HepG2 (cell line): ENCODE measurements around the gene PAN3. TPM values are rescaled to one million over a fixed set of nuclear protein-coding genes. Genes with fewer than 3 reads are reported as not detected.

Source experiments
- ATAC-seq: fragments of 200-7000 bp; cut with Tn5 transposase; 3 replicates; pipeline ENCODE4 v1.9.1; 2020; ENCODE audit warnings: mild to moderate bottlenecking, moderate library complexity
- BruUV-seq: library from RNA; stranded (reverse); fragments of 400-500 nt; replicated peaks from 2 replicates; lab custom pipeline; 2021; lab: Mats Ljungman, UMichigan
- CTCF ChIA-PET: fragments of 300-600 bp; formaldehyde crosslinking; extraction: SDS; loops from one replicate; lab custom pipeline; 2021; ENCODE audit warnings: low total read pairs, inconsistent platforms, low intra/inter-chr PET ratio; lab: Yijun Ruan, JAX
- POLR2A ChIA-PET: fragments of 350-600 bp; sonication (Branson Sonifier 250); formaldehyde crosslinking; loops from one replicate; lab custom pipeline; 2020; ENCODE audit warnings: antibody characterized with exemption, inconsistent platforms; lab: Yijun Ruan, JAX
- DNase-seq: peaks from one replicate; pipeline ENCODE4 v3.0.0-alpha.2; 2015; ENCODE audit warnings: low spot score
- FAIRE-seq: peaks from 3 replicates; lab custom pipeline; 2011; peaks lifted over from hg19 to GRCh38; lab: Jason Lieb, UNC
- H2AFZ ChIP-seq: one replicate; pipeline ENCODE4 v1.6.1; 2011; ENCODE audit warnings: low read length, inconsistent platforms
- H3K27ac ChIP-seq: fragments of 300-600 bp; 3 replicates; pipeline ENCODE4 v1.8.0; 2011; ENCODE audit warnings: mixed run types, mild to moderate bottlenecking, mixed read lengths, low read length, inconsistent platforms; ENCODE audit not compliant: insufficient read depth; ENCODE audit errors: extremely low read length
- H3K27me3 ChIP-seq, 2 experiments: fragments of 200-600 bp in 1 of 2; 2 replicates in 1 of 2; 3 replicates in 1 of 2; pipeline versions ENCODE4 v1.6.0 to v1.8.0; 2011; ENCODE audit warnings: low read length in 2 of 2, mild to moderate bottlenecking in 2 of 2, moderate library complexity in 2 of 2, inconsistent platforms in 1 of 2; ENCODE audit not compliant: insufficient read depth in 2 of 2, control insufficient read depth in 1 of 2
- H3K36me3 ChIP-seq, 2 experiments: fragments of 200-600 bp in 1 of 2; replicated peaks in 1 of 2; 2 replicates in 1 of 2; 3 replicates in 1 of 2; pipeline versions ENCODE4 v1.5.1 to v1.8.0; 2011; ENCODE audit warnings: low read length in 2 of 2, inconsistent platforms in 1 of 2; ENCODE audit not compliant: insufficient read depth in 2 of 2, control insufficient read depth in 1 of 2
- H3K4me1 ChIP-seq: 2 replicates; pipeline ENCODE4 v1.5.1; 2012; ENCODE audit warnings: low read length, inconsistent platforms; ENCODE audit not compliant: insufficient read depth
- H3K4me2 ChIP-seq: 2 replicates; pipeline ENCODE4 v1.6.0; 2011; ENCODE audit warnings: low read depth, low read length, inconsistent platforms
- H3K4me3 ChIP-seq, 3 experiments: fragments of 200-600 bp in 1 of 3; sonication (generic), shearing (Covaris generic) in 1 of 3; replicated peaks in 1 of 3; 2 replicates each; pipeline ENCODE4 v1.5.1; 2011 to 2016; ENCODE audit warnings: low read length in 3 of 3, inconsistent platforms in 2 of 3, low read depth in 2 of 3, mild to moderate bottlenecking in 2 of 3, control low read depth in 1 of 3, mixed read lengths in 1 of 3; ENCODE audit not compliant: insufficient read depth in 1 of 3
- H3K79me2 ChIP-seq: one replicate; pipeline ENCODE4 v1.6.1; 2011; ENCODE audit warnings: low read length, inconsistent platforms; ENCODE audit not compliant: insufficient read depth
- H3K9ac ChIP-seq: 2 replicates; pipeline ENCODE4 v1.6.0; 2011; ENCODE audit warnings: mild to moderate bottlenecking, low read depth, low read length, inconsistent platforms; ENCODE audit not compliant: insufficient read depth
- H3K9me3 ChIP-seq: 2 replicates; pipeline ENCODE4 v1.5.1; 2012; ENCODE audit warnings: mild to moderate bottlenecking, low read length
- H4K20me1 ChIP-seq: 2 replicates; pipeline ENCODE4 v1.6.0; 2011; ENCODE audit warnings: inconsistent platforms, mild to moderate bottlenecking, low read length, moderate library complexity; ENCODE audit not compliant: insufficient read depth
- FOXC1 ChIP-seq: sonication (generic); formaldehyde crosslinking; IDR thresholded peaks from 2 replicates; pipeline ENCODE4 v1.8.0; 2022; ENCODE audit warnings: mild to moderate bottlenecking, missing genetic modification reagents, borderline replicate concordance
- HIVEP1 ChIP-seq: sonication (generic); formaldehyde crosslinking; IDR thresholded peaks from 2 replicates; pipeline ENCODE4 v1.4.0; 2020; ENCODE audit warnings: mild to moderate bottlenecking, missing genetic modification reagents
- KDM6A ChIP-seq: IDR thresholded peaks from 2 replicates; pipeline ENCODE4 v1.6.1; 2016; ENCODE audit warnings: low read depth
- MYPOP ChIP-seq: sonication (generic); formaldehyde crosslinking; IDR thresholded peaks from 2 replicates; pipeline ENCODE4 v1.8.1; 2023; ENCODE audit warnings: mild to moderate bottlenecking, moderate library complexity, missing genetic modification reagents
- SIN3A ChIP-seq: IDR thresholded peaks from 2 replicates; pipeline ENCODE4 v1.6.1; 2011; ENCODE audit warnings: low read depth, mild to moderate bottlenecking, control low read depth, low read length, borderline replicate concordance
- STAT5B ChIP-seq: sonication (generic); formaldehyde crosslinking; IDR thresholded peaks from 2 replicates; pipeline ENCODE4 v1.4.0; 2020; ENCODE audit warnings: missing genetic modification reagents
- ZMAT3 ChIP-seq: sonication (generic); formaldehyde crosslinking; conservative IDR thresholded peaks from 2 replicates; pipeline ENCODE4 v1.7.0; 2021; ENCODE audit warnings: missing genetic modification reagents
- ZNF619 ChIP-seq: sonication (generic); formaldehyde crosslinking; IDR thresholded peaks from 2 replicates; pipeline ENCODE4 v1.4.0; 2020; ENCODE audit warnings: mild to moderate bottlenecking, missing genetic modification reagents
- WGBS: methylation state at CpG from one replicate; pipeline ENCODE4 v1.1.6; 2017; ENCODE audit warnings: low lambda C conversion rate; 5-methylcytosine and 5-hydroxymethylcytosine counted together
- in situ Hi-C: cut with HindIII; loops from 2 replicates; pipeline ENCODE4 v1.10.0; 2017; ENCODE audit warnings: low pct_unique_long_range_greater_than_20kb; ENCODE audit not compliant: extremely low pct_ligation_motif_present
- intact Hi-C: fragments of 100-400 bp; cut with micrococcal nuclease; formaldehyde crosslinking; loops from one replicate; pipeline ENCODE4 v1.10.0; 2022; ENCODE audit not compliant: unreplicated experiment
- polyA plus RNA-seq, 8 experiments: library from polyadenylated mRNA; depleted of rRNA in 3 of 8; stranded (reverse) in 7 of 8; unstranded in 1 of 8; fragments of >200 nt; fragmentation: Illumina TruSeq in 4 of 8; extraction: Trizol in 4 of 8; gene quantifications; 2 replicates each; pipeline versions ENCODE4 v1.2.1 to v1.2.3, GENCODE V29; 2011 to 2016; ENCODE audit warnings: low read depth in 4 of 8, missing spikeins in 1 of 8, mixed read lengths in 1 of 8; ENCODE audit not compliant: insufficient read depth in 1 of 8
- total RNA-seq, 5 experiments: library from RNA; depleted of rRNA; stranded (reverse); fragments of >200 nt; fragmentation: Illumina TruSeq; extraction: Trizol; gene quantifications; 2 replicates each; pipeline ENCODE4 v1.2.3, GENCODE V29; 2016; ENCODE audit warnings: low read depth in 1 of 5
- TF ChIP-seq, protein P1 (sequence below): sonication (generic); formaldehyde crosslinking; IDR thresholded peaks from 2 replicates; pipeline ENCODE4 v1.8.0; 2022; ENCODE audit warnings: mild to moderate bottlenecking, missing genetic modification reagents, borderline replicate concordance
- TF ChIP-seq, protein P2 (sequence below): sonication (generic); formaldehyde crosslinking; IDR thresholded peaks from 2 replicates; pipeline ENCODE4 v1.4.0; 2020; ENCODE audit warnings: missing genetic modification reagents, mild to moderate bottlenecking, borderline replicate concordance
- TF ChIP-seq, protein P3 (sequence below): sonication (generic); formaldehyde crosslinking; IDR thresholded peaks from 2 replicates; pipeline ENCODE4 v1.5.1; 2020; ENCODE audit warnings: missing genetic modification reagents, mild to moderate bottlenecking, borderline replicate concordance
- TF ChIP-seq, protein P4 (sequence below): sonication (generic); formaldehyde crosslinking; IDR thresholded peaks from 2 replicates; pipeline ENCODE4 v1.4.0; 2020; ENCODE audit warnings: mild to moderate bottlenecking, missing genetic modification reagents

Gene PAN3
- total and polyA plus RNA-seq, 2 of the 13 experiments (the other 11 are each of a cell fraction or from before 2014, with no cell fraction given), result 9.7 to 10.6 TPM

DNA sequence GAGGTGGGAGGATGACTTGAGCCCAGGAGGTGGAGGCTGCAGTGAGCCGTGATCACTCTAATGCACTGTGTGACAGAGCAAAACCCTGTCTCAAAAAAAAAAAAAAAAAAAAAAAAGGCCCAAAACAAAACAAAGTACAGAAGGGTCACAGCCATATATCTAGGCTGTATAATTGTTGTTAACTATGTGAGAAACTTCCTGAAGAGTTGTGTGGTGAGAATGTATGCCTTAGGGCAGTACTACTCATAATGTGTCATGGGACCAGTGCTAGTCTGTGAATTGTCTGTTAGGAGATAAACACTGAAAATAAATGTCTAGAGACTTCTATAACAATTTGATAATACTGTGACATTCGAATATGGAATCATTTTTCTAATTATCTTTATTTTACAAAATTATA lies 43.1 kb downstream of the PAN3 start:
- FAIRE-seq, result no peak
- ChIA-PET CTCF (no interaction called here), POLR2A (no interaction called here)
- no peak overlapping the region for H3K4me3 ChIP-seq
- no peak overlapping the region for H2AFZ ChIP-seq
- no peaks in the 10 kb centered on the region for H3K27me3 ChIP-seq
- no peak overlapping the region for H3K4me2 ChIP-seq
- H3K36me3 ChIP-seq, result peaks cover 0 to 7% of the 10 kb centered on the region in 2 experiments; a peak in 4 of 5 replicates
- no peaks in the 10 kb centered on the region for H3K9me3 ChIP-seq
- no TSS peak for BruUV-seq
- H3K4me1 ChIP-seq, result no peaks in the 10 kb centered on the region
- intact Hi-C loops (no loop called here), in situ Hi-C loops (no loop called here)
- no peaks in the 10 kb centered on the region for H4K20me1 ChIP-seq
- no peak for DNase-seq
- H3K27ac ChIP-seq, result no peak overlapping the region
- H3K79me2 ChIP-seq, result no peaks in the 10 kb centered on the region
- no peak overlapping the region for H3K9ac ChIP-seq
- no peak for ATAC-seq
- WGBS, result 92% methylated on average over 2 of the region's 2 CpGs
- TF ChIP-seq, protein P1, sequence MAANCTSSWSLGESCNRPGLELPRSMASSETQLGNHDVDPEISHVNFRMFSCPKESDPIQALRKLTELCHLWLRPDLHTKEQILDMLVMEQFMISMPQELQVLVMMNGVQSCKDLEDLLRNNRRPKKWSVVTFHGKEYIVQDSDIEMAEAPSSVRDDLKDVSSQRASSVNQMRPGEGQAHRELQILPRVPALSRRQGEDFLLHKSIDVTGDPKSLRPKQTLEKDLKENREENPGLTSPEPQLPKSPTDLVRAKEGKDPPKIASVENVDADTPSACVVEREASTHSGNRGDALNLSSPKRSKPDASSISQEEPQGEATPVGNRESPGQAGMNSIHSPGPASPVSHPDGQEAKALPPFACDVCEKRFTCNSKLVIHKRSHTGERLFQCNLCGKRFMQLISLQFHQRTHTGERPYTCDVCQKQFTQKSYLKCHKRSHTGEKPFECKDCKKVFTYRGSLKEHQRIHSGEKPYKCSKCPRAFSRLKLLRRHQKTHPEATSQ (CRISPR knock-in tag), result no peak
- no peak for TF ChIP-seq KDM6A (CRISPR knock-in tag)
- TF ChIP-seq, protein P2, sequence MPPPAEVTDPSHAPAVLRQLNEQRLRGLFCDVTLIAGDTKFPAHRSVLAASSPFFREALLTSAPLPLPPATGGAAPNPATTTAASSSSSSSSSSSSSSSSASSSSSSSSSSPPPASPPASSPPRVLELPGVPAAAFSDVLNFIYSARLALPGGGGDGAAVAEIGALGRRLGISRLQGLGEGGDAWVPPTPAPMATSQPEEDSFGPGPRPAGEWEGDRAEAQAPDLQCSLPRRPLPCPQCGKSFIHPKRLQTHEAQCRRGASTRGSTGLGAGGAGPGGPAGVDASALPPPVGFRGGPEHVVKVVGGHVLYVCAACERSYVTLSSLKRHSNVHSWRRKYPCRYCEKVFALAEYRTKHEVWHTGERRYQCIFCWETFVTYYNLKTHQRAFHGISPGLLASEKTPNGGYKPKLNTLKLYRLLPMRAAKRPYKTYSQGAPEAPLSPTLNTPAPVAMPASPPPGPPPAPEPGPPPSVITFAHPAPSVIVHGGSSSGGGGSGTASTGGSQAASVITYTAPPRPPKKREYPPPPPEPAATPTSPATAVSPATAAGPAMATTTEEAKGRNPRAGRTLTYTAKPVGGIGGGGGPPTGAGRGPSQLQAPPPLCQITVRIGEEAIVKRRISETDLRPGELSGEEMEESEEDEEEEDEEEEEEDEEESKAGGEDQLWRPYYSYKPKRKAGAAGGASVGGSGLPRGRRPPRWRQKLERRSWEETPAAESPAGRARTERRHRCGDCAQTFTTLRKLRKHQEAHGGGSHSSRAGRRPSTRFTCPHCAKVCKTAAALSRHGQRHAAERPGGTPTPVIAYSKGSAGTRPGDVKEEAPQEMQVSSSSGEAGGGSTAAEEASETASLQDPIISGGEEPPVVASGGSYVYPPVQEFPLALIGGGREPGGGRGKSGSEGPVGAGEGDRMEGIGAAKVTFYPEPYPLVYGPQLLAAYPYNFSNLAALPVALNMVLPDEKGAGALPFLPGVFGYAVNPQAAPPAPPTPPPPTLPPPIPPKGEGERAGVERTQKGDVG, result no peak
- TF ChIP-seq ZNF619 (CRISPR knock-in tag), result no peak
- TF ChIP-seq ZMAT3 (CRISPR knock-in tag), result no peak
- TF ChIP-seq STAT5B (CRISPR knock-in tag), result no peak
- TF ChIP-seq, protein P3, sequence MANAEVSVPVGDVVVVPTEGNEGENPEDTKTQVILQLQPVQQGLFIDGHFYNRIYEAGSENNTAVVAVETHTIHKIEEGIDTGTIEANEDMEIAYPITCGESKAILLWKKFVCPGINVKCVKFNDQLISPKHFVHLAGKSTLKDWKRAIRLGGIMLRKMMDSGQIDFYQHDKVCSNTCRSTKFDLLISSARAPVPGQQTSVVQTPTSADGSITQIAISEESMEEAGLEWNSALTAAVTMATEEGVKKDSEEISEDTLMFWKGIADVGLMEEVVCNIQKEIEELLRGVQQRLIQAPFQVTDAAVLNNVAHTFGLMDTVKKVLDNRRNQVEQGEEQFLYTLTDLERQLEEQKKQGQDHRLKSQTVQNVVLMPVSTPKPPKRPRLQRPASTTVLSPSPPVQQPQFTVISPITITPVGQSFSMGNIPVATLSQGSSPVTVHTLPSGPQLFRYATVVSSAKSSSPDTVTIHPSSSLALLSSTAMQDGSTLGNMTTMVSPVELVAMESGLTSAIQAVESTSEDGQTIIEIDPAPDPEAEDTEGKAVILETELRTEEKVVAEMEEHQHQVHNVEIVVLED (CRISPR knock-in tag), result no peak
- TF ChIP-seq SIN3A, result no peak
- TF ChIP-seq, protein P4, sequence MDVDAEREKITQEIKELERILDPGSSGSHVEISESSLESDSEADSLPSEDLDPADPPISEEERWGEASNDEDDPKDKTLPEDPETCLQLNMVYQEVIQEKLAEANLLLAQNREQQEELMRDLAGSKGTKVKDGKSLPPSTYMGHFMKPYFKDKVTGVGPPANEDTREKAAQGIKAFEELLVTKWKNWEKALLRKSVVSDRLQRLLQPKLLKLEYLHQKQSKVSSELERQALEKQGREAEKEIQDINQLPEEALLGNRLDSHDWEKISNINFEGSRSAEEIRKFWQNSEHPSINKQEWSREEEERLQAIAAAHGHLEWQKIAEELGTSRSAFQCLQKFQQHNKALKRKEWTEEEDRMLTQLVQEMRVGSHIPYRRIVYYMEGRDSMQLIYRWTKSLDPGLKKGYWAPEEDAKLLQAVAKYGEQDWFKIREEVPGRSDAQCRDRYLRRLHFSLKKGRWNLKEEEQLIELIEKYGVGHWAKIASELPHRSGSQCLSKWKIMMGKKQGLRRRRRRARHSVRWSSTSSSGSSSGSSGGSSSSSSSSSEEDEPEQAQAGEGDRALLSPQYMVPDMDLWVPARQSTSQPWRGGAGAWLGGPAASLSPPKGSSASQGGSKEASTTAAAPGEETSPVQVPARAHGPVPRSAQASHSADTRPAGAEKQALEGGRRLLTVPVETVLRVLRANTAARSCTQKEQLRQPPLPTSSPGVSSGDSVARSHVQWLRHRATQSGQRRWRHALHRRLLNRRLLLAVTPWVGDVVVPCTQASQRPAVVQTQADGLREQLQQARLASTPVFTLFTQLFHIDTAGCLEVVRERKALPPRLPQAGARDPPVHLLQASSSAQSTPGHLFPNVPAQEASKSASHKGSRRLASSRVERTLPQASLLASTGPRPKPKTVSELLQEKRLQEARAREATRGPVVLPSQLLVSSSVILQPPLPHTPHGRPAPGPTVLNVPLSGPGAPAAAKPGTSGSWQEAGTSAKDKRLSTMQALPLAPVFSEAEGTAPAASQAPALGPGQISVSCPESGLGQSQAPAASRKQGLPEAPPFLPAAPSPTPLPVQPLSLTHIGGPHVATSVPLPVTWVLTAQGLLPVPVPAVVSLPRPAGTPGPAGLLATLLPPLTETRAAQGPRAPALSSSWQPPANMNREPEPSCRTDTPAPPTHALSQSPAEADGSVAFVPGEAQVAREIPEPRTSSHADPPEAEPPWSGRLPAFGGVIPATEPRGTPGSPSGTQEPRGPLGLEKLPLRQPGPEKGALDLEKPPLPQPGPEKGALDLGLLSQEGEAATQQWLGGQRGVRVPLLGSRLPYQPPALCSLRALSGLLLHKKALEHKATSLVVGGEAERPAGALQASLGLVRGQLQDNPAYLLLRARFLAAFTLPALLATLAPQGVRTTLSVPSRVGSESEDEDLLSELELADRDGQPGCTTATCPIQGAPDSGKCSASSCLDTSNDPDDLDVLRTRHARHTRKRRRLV (CRISPR knock-in tag), result no peak
- no peak for TF ChIP-seq HIVEP1
- TF ChIP-seq FOXC1, result no peak
- no peak for TF ChIP-seq MYPOP (CRISPR knock-in tag)
